Measurements from ENCODE around the gene NOL7. TPM values are rescaled to one million over a fixed set of nuclear protein-coding genes. Genes with fewer than 3 reads are reported as not detected.

Gene NOL7
- total and polyA plus RNA-seq, 2 of the 4 experiments (the other 2 are of a cell fraction) = 21.3 to 34.5 TPM

GRCh38 chr6:13654496-13654895, 39.4 kb downstream of the NOL7 start:
- no peak overlapping the region for H4K5ac ChIP-seq (ENCODE audit: low read depth, low read length)
- ATAC-seq (ENCODE audit: low read depth) (no peak; the same call in 1 of the 2 replicates), DNase-seq (no peak)
- no peak overlapping the region for H2BK120ac ChIP-seq (ENCODE audit: low read depth, low read length)
- CTCF ChIA-PET = no interaction called here
- no peak overlapping the region for H4K8ac ChIP-seq (ENCODE audit: low read depth in 2 of 2, low read length in 2 of 2)
- H2AK9ac ChIP-seq (replicated peaks; ENCODE audit: low read depth, low read length, poor library complexity) = no peak overlapping the region
- 0 out of 2 replicates have a peak, but pooled peaks cover 2% of the 10 kb centered on the region for H3K36me3 ChIP-seq (ENCODE audit: control insufficient read depth, insufficient read depth, low read length)
- in situ Hi-C loops (cut with MboI; ENCODE audit: low sequenced_read_pairs) = no loop called here
- no peaks in the 10 kb centered on the region for H3K27me3 ChIP-seq (ENCODE audit: control insufficient read depth, insufficient read depth, low read length)
- H3K4me1 ChIP-seq (ENCODE audit: control insufficient read depth, insufficient read depth, low read length) = no peaks in the 10 kb centered on the region
- H3K18ac ChIP-seq (ENCODE audit: low read depth, low read length) = no peak overlapping the region
- H3K9me3 ChIP-seq (ENCODE audit: control insufficient read depth, insufficient read depth, low read length) = no peaks in the 10 kb centered on the region
- H2AK5ac ChIP-seq (ENCODE audit: low read depth, low read length) = no peak overlapping the region
- H3K4ac ChIP-seq (ENCODE audit: low read depth, low read length) = no peak overlapping the region
- H3K14ac ChIP-seq (replicated peaks; ENCODE audit: low read depth, low read length) = no peak overlapping the region
- no peak for TF ChIP-seq RAD21 (IDR thresholded peaks at IDR 0.05; ENCODE audit: low read length)
- TF ChIP-seq SMC3 (IDR thresholded peaks at IDR 0.05; ENCODE audit: low read depth, low read length) = no peak
- no peak for TF ChIP-seq MAFK (IDR thresholded peaks at IDR 0.05; ENCODE audit: low read depth, low read length)
- TF ChIP-seq RCOR1 (IDR thresholded peaks at IDR 0.05; ENCODE audit: insufficient replicate concordance, low read length) = no peak
- no peak for TF ChIP-seq MXI1 (IDR thresholded peaks at IDR 0.05; ENCODE audit: borderline replicate concordance, low read depth, low read length)
- no peak for TF ChIP-seq FOS (IDR thresholded peaks at IDR 0.05; ENCODE audit: low read depth, low read length)
- no peak for TF ChIP-seq CEBPB (IDR thresholded peaks at IDR 0.05; ENCODE audit: low read depth, low read length)
- TF ChIP-seq RFX5 (IDR thresholded peaks at IDR 0.05; ENCODE audit: low read depth, low read length) = no peak
- TF ChIP-seq NFE2L2 (IDR thresholded peaks at IDR 0.05; ENCODE audit: low read depth, low read length) = no peak
- TF ChIP-seq CHD1 (IDR thresholded peaks at IDR 0.05; ENCODE audit: low read depth, low read length) = no peak
- TF ChIP-seq ELK1 (IDR thresholded peaks at IDR 0.05; ENCODE audit: borderline replicate concordance, low read depth, low read length) = no peak
- TF ChIP-seq POLR2A (IDR thresholded peaks at IDR 0.05; ENCODE audit: low read depth, low read length) = no peak
- TF ChIP-seq CTCF (conservative IDR thresholded peaks at IDR 0.05; ENCODE audit: low read depth, low read length) = no peak
- TF ChIP-seq BHLHE40 (IDR thresholded peaks at IDR 0.05; ENCODE audit: low read depth, low read length) = no peak
- no peak for TF ChIP-seq USF2 (IDR thresholded peaks at IDR 0.05; ENCODE audit: low read depth, low read length)
- no peak for TF ChIP-seq MAZ (IDR thresholded peaks at IDR 0.05; ENCODE audit: borderline replicate concordance, low read depth, low read length)
- intact Hi-C loops (cut with micrococcal nuclease) = no loop called here
- no peak overlapping the region for H3K56ac ChIP-seq (ENCODE audit: extremely low read depth, insufficient read depth, low read length)
- no peak overlapping the region for H2BK15ac ChIP-seq (ENCODE audit: low read depth, low read length)
- POLR2A ChIA-PET (ENCODE audit: unreplicated experiment) = no interaction called here
- H3K27ac ChIP-seq (ENCODE audit: insufficient read depth, low read length) = no peak overlapping the region
- peaks cover 5% of the 10 kb centered on the region for H3K9me1 ChIP-seq (ENCODE audit: insufficient read depth, low read length)
- no peak overlapping the region for H2BK5ac ChIP-seq (ENCODE audit: low read depth, low read length, poor library complexity, severe bottlenecking)
- H4K20me1 ChIP-seq (ENCODE audit: insufficient read depth, low read length) = peaks cover 3% of the 10 kb centered on the region; the same call in 1 of the 2 replicates
- H3K23ac ChIP-seq (ENCODE audit: low read depth, low read length) = no peak overlapping the region
- no peak overlapping the region for H3K4me3 ChIP-seq (ENCODE audit: insufficient read depth, low read depth, low read length)
- H2BK20ac ChIP-seq (ENCODE audit: low read depth, low read length) = no peak overlapping the region
- dilution Hi-C loops (cut with HindIII; ENCODE audit: low sequenced_read_pairs, unreplicated experiment) = no loop called here
- BruUV-seq (replicated peaks) = no TSS peak
- no peak overlapping the region for H4K91ac ChIP-seq (ENCODE audit: insufficient read depth, low read depth, low read length)
- no peak overlapping the region for H2AFZ ChIP-seq (replicated peaks; ENCODE audit: low read length, poor library complexity)
- no peak overlapping the region for H3K4me2 ChIP-seq (ENCODE audit: low read depth, low read length)
- H3K9ac ChIP-seq (ENCODE audit: low read depth, low read length) = no peak overlapping the region
- H3K79me1 ChIP-seq (ENCODE audit: low read depth in 1 of 2, low read length in 2 of 2) = peaks cover 14 to 30% of the 10 kb centered on the region in 2 experiments

All from IMR-90 (cell line).